Choroid plexus epithelial cell (primary cell): ENCODE data around the gene ST6GALNAC6.

Source experiments
- DNase-seq: peaks from one replicate; pipeline ENCODE4 v3.0.0-alpha.2; 2010; ENCODE audit warnings: low read depth
- H3K4me3 ChIP-seq: 2 replicates; pipeline ENCODE4 v1.5.1; 2011; ENCODE audit warnings: low read depth, mild to moderate bottlenecking, control low read depth, low read length, moderate library complexity
- CTCF ChIP-seq: conservative IDR thresholded peaks from 2 replicates; pipeline ENCODE4 v1.5.1; 2011; ENCODE audit warnings: low read depth, mild to moderate bottlenecking, control low read depth, inconsistent platforms, low read length, moderate library complexity

The ST6GALNAC6 gene

GRCh38 chr9:127927201-127927987, 28.0 kb upstream of the ST6GALNAC6 start:
- peak overlapping the region; percentile 44 for H3K4me3 ChIP-seq
- TF ChIP-seq CTCF = no peak
- no peak for DNase-seq

- TF ChIP-seq CTCF = no peak
- peak overlapping the region; percentile 44 for H3K4me3 ChIP-seq
- DNase-seq = no peak
Observed at GRCh38 chr9:127926906-127927200, 27.4 kb upstream of the ST6GALNAC6 start.

- no peak for TF ChIP-seq CTCF
- no peak for DNase-seq
- H3K4me3 ChIP-seq = no peak overlapping the region
Observed at GRCh38 chr9:127925959-127926905, 26.8 kb upstream of the ST6GALNAC6 start.

GRCh38 chr9:127924736-127925444, 25.5 kb upstream of the ST6GALNAC6 start:
- H3K4me3 ChIP-seq = no peak overlapping the region
- no peak for DNase-seq

GRCh38 chr9:127923771-127924170, 24.4 kb upstream of the ST6GALNAC6 start:
- no peak for TF ChIP-seq CTCF
- H3K4me3 ChIP-seq = no peak overlapping the region
- DNase-seq = peak; percentile 83

More at GRCh38 chr9:127924736-127925444, 25.5 kb upstream of the ST6GALNAC6 start:
- no peak for TF ChIP-seq CTCF

GRCh38 chr9:127923046-127923445, 23.6 kb upstream of the ST6GALNAC6 start:
- no peak for DNase-seq
- no peak for TF ChIP-seq CTCF
- H3K4me3 ChIP-seq = no peak overlapping the region
